ENCODE results near the gene CD3G.
"Not testable (repeated sequence)": the region's sequence is repeated elsewhere in the genome, so short reads cannot be mapped to it uniquely, and the experiment has no call there.

Gene CD3G

DNA sequence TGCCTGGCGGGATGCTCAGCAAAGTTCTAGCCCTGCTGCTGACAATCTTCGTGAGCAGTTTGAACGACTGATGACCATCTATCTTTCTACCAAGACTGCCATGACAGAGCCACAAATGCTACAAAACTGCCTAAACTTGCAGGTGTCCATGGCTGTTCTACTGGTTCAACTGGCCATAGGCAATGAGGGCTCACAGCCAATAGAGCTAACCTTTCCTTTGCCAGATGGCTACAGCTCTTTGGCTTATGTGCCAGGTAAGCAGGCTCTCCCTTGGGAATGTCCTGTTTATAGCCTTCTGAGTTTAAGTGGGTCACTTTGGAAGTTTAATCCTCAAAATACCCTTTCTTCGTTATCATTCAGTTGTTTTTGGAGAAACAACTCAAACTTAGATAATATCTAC, 35.4 kb downstream of the CD3G start:
- no peak for DNase-seq (ENCODE audit: low read depth in 2 of 2)

DNA sequence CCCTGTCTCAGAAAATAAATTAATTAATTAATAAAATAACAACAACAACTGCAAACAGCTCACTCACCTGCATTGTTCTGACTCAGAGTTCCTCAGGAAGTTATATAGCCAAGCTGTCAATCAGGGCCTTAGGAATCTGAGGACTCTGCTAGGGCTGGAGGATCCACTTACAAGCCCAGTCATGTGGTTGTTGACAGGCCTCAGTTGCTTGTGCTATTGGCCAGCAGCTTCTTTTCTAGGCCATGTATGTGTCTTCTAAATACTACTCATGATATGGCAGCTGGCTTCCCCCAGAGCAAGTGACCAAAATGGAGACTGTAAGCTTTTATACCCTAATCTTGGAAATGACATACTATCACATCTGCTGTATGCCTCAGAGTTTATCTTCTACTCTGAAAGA, 36.4 kb downstream of the CD3G start:
- DNase-seq (ENCODE audit: low read depth in 2 of 2) = no peak

DNA sequence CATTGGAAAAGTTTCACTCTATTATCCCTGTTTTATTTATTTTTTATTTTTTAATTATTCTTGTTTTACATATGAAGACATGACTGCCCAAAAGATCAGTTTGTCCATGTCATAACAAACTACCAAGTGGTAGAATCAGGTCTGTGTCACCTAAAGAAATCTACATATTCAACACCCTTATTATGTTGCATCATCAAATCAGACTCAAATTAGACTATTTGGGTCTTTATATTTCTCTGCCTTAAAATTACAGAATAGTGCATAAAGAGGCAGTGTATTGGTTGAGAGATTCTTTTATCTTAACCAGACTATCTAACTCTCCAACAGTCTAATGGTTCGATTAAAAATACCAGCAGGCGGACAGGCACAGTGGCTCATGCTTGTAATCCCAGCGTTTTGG, 38.8 kb downstream of the CD3G start:
- no peak for DNase-seq (ENCODE audit: low read depth in 2 of 2)

DNA sequence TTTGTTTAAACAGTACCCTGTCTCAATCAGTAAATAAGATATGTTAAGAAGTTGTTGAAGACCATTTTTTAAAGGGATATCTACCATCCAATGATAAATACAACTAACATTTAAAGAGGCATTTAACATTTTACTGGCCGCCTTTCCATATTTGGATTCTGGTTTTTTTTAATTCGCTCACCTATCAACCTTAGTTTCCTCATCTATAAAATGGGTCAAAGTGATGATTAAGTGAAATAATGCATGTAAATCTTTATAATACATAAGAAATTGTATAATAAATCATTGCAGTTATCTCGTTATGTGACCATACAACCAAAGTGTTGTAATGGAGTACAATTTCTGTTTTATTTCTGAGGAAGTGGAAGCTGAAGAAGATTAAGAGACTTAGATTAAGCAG, 39.5 kb downstream of the CD3G start:
- no peak for DNase-seq (ENCODE audit: low read depth in 2 of 2)

DNA sequence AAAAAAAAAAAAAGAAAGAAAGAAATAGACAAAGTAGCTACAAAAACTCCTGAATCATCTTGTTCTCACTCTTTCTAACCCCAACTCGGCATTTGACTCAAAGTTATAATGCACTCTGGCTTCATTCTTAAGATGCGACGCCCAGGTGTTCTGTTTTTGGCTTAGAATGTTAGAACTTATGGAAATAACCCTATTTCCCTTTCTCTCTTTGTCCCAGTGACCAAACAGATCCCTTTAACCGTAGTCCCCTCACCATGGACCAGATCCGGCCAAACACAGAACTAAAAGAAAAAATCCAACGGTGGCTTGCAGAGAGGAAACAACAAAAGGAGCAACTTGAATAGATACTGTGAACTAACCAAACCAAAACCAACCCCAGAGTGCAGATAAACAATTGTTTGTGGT, 52.0 kb downstream of the CD3G start:
- DNase-seq (ENCODE audit: low read depth in 2 of 2) = no peak

DNA sequence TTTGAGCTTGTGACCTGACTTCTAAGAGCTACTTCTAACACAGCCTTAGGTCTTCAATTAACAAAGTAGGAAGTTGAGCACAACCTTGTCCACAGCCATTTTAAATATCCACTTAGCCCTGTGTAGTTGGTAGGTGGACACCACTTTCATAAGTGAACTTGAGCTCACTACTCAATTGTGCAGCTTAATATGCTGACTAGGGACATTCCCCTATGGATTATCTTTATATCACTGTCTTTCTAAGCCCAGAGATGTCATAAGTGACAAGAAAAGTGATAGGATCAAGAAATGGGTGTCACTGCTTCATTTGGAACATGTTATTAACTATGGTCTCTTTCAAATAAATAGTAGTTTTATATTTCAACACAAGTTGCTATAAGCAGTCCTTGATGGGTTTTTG, 53.3 kb downstream of the CD3G start:
- DNase-seq (ENCODE audit: low read depth in 2 of 2) = no peak

DNA sequence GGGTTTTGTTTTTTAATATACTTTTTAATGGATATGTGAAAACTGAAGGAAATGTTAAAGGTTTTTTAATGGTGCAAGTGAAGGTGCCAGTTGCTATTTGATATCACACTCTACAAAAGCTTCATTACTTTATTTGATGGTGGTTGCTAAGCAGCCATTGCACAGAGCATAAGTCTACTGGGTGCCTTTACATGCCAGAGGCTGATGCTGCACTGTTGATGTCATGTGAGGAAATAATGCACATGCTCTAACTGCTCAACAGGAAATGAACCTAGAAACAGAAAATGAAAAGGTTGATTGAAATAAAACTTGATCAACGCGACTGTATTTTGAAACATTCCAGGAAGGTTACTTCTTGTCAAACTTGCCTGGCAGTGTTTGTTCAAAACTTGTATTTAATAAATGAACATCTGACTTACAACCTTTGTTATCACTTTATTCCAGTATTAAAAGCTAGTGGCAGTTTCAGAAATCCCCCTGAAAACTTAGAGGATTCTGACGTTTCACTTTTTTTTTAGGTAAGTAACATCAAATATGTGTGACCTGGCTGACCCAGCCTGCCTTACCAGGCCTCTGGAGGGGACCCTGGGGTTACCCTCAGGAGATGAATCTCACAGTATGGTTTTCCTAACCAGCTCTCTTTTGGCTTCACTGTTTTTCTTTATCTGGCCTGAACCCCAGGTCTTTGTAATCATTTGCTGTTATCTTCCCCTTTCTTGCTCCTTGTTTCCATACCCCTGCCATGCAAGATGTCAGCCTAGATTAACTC, 54.8 kb downstream of the CD3G start:
- DNase-seq (ENCODE audit: low read depth in 2 of 2) = peak in 1 of 2 donors; percentile 11

DNA sequence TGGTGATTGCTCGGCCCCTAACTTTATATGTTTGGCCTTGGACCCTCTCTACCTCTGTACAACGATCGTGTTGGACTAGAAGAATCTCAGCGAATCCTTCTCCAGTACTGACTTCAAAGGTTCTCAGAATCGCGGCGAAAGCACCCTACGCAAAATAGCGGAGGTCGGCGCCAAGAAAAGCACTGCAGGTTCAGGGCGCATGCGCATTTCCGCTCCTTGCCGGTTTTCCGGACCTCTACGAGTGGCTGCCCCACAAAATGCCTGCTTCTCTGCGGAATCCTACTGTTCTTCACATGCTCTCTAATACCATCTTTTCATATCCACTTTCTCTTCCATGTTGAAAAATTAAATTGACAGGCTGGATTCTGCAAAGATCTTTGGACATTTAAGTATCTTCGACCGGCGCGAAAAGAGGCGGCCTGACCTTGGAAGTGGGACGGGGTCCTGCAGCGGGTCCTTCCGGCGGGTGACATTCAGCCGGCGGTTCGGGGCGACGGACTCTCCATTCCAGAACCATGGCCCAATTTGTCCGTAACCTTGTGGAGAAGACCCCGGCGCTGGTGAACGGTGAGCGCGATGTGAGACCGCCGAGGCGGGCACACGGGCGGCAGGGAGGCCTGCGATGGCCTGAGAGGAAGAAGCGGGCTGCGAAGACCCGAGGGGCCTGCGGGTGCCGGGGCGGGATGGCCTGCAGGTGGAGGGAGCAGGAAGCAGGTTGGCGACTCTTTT, 57.2 kb downstream of the CD3G start, which contains the start of gene ATP5MG:
Gene ATP5MG, plus strand, starts transcription at position 456 of the 729 bp plus-strand sequence. Its CDS starts 60 bp downstream, at position 516.
- DNase-seq (ENCODE audit: low read depth in 2 of 2) = peak; percentile 89 to 90

DNA sequence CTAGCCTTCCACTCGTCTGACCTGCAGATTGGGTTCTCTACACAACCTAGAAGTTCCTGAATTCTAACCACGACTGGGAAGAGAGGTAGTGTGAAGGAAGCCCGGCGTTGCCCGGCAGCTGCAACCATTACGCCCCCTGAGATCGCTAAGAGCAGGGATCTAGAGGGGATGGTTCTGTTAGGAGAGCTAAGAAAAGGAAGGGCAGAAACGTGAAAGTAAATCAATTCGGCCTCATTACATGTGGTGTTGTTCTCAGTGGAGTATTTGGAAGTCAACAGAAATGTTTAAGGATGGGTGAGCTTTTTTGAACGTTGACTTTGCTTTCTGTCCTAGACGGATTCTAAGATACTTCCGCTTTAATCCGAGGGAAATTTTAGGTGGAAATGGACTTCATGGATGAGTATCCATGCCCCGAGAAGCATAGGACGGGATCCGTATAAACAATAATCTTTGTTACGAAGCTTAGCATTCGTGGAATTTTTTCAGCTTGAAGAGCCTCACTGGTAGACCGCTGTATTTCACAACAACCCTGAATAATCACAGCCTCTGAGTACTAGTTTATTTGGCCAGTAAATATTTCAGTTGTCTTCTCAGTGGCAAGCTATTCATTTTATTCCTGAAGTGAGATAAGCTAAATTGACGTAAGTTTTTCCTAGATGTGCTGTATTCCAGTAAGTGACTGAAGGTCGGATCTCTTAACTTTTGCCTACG, 57.9 kb downstream of the CD3G start:
- DNase-seq (ENCODE audit: low read depth in 2 of 2) = no peak

DNA sequence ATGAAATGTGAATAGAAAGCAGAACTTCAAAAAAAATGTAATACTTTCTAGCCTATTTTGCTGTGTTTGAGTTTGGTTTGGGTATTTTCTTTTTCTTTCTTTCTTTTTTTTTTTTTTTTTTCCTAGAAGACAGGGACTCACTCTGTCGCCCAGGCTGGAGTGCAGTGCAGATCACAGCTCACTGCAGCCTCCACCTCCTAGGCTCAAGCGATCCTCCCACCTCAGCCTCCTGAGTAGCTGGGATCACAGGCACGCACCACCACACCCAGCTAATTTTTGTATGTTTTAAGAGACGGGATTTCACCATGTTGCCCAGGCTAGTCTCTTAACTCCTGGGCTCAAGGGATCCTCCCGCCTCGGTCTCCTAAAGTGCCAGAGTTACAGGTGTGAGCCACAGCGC, 58.5 kb downstream of the CD3G start:
- DNase-seq (ENCODE audit: low read depth in 2 of 2) = not testable (repeated sequence)

Data from stimulated activated CD4-positive, alpha-beta T cell treated with anti-CD3 and anti-CD28 coated beads, Interleukin-4, amount 100 ng/mL, for 48 hours (primary cell).